Calu3 (cell line): ENCODE results near the gene LRIG3. TPM values are rescaled to one million over a fixed set of nuclear protein-coding genes. Genes with fewer than 3 reads are reported as not detected.
A peak's percentile ranks its signal among the peaks of the same experiment; 100 is the strongest.
"Not testable (repeated sequence)": the region's sequence is repeated elsewhere in the genome, so short reads cannot be mapped to it uniquely, and the experiment has no call there.

Experiments used
- BruUV-seq: library from RNA; stranded (reverse); fragments of 400-500 nt; replicated peaks from 2 replicates; lab custom pipeline; 2021; lab: Mats Ljungman, UMichigan
- CTCF ChIA-PET: fragments of 300-600 bp; sonication (Branson Sonifier 250); formaldehyde crosslinking; loops from one replicate; lab custom pipeline; 2022; ENCODE audit warnings: antibody characterized with exemption; lab: Charles Lee
- DNase-seq: peaks from one replicate; pipeline ENCODE4 v3.0.0; 2022
- H3K27ac Mint-ChIP-seq: one replicate; pipeline ENCODE4 v1.8.0; 2022; ENCODE audit warnings: mixed read lengths; ENCODE audit not compliant: unreplicated experiment
- H3K27me3 Mint-ChIP-seq: one replicate; pipeline ENCODE4 v1.8.0; 2022; ENCODE audit warnings: mixed read lengths; ENCODE audit not compliant: unreplicated experiment
- H3K36me3 Mint-ChIP-seq: one replicate; pipeline ENCODE4 v1.8.0; 2022; ENCODE audit warnings: mild to moderate bottlenecking, moderate library complexity, mixed read lengths; ENCODE audit not compliant: insufficient read depth, unreplicated experiment
- H3K4me1 Mint-ChIP-seq: one replicate; pipeline ENCODE4 v1.8.0; 2022; ENCODE audit warnings: mild to moderate bottlenecking, low read depth, mixed read lengths; ENCODE audit not compliant: unreplicated experiment
- H3K4me3 Mint-ChIP-seq: one replicate; pipeline ENCODE4 v1.8.0; 2022; ENCODE audit warnings: mild to moderate bottlenecking, low read depth, moderate library complexity, mixed read lengths; ENCODE audit not compliant: unreplicated experiment
- H3K9me3 Mint-ChIP-seq: one replicate; pipeline ENCODE4 v1.8.0; 2022; ENCODE audit warnings: low read depth, mixed read lengths; ENCODE audit not compliant: unreplicated experiment
- CTCF ChIP-seq: fragments of 200-600 bp; IDR thresholded peaks from one replicate; pipeline ENCODE4 v1.8.0; 2022; ENCODE audit warnings: antibody characterized with exemption; ENCODE audit not compliant: unreplicated experiment
- intact Hi-C: fragments of 100-400 bp; cut with micrococcal nuclease; formaldehyde crosslinking; loops from one replicate; pipeline ENCODE4 v1.10.0; 2022; ENCODE audit not compliant: unreplicated experiment
- total RNA-seq: library from RNA; stranded (reverse); gene quantifications from 2 replicates; pipeline ENCODE4 v1.2.3, GENCODE V29; 2022

LRIG3 gene
- total RNA-seq, 1 experiment from 2014 or later, result 357 TPM

DNA sequence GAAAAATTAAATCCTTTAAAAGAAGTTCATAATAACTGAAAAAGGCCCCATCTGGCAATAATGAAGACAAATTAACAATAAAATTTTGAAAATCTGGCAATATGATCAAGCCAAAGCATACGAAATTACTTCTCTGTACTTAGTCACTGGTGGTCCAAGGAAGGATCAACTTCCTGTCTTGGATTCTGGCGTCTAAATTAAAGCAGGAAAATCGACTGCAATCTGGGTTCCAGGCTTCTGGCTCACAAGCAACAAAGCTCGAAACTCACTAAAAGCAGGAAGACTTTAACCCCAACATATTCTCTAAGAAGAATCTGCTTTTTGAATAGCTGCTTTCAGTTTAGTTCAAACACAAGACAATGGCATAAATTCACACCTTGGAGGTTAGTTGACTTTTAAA is 49.7 kb downstream of the LRIG3 start:
- Mint-ChIP-seq H3K4me1 (peaks cover 11% of the 10 kb centered on the region), H3K4me3 (no peak overlapping the region), H3K27ac (no peak overlapping the region), H3K27me3 (no peaks in the 10 kb centered on the region), H3K9me3 (no peaks in the 10 kb centered on the region), H3K36me3 (peaks cover 54% of the 10 kb centered on the region)
- BruUV-seq, result no TSS peak
- no peak for DNase-seq
- CTCF ChIA-PET, result no interaction called here
- TF ChIP-seq CTCF, result no peak
- intact Hi-C loops, result no loop called here

GRCh38 chr12:58860788-58861240 is 59.5 kb downstream of the LRIG3 start:
- Mint-ChIP-seq H3K4me3 (no peak overlapping the region), H3K36me3 (peaks cover 13% of the 10 kb centered on the region), H3K9me3 (no peaks in the 10 kb centered on the region), H3K27me3 (no peaks in the 10 kb centered on the region), H3K4me1 (peaks cover 6% of the 10 kb centered on the region), H3K27ac (peak overlapping the region; percentile 47)
- BruUV-seq, result no TSS peak
- no peak for TF ChIP-seq CTCF
- CTCF ChIA-PET, result no interaction called here
- intact Hi-C loops, result no loop called here
- no peak for DNase-seq

DNA sequence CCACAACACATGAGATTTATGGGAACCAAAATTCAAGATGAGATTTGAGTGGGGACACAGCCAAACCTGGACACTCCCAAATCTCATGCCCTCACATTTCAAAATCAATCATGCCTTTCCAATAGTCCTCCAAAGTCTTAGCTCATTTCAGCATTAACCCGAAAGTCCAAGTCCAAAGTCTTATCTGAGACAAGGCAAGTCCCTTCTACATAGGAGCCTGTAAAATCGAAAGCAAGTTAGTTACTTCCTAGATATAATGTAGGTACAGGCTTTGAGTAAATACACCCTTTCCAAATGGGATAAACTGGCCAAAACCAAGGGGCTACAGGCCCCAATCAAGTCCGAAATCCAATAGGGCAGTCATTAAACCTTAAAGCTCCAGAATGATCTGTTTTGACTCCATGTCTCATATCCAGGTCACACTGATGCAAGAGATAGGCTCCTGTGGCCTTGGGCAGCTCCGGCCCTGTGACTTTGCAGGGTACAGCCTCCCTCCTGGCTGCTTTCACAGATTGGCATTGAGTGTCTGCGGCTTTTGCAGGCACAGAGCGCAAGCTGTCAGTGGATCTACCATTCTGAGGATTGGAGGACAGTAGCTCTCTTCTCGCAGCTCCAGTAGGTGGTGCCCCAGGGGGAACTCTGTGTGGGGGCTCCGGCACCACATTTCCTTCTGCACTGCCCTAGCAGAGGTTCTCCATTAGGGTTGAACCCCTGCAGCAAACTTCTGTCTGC is 60.1 kb downstream of the LRIG3 start:
- CTCF ChIA-PET, result no interaction called here

DNA sequence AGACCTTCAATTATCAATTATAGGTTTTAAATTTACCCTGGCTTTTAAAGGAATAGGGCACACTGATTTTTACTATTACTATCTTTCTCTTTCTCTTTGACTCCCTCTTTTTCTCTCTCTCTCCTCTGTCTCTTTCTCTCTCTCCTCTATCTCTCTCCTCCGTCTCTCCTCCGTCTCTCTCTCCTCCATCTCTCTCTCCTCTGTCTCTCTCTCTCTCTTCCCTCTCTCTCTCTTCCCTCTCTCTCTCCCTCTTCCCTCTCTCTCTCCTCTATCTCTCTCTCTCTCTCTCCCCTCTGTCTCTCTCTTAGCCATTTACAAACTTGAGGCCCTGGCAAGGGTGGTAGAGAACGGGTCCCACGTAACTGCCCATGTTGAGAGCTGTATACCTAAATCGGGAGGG is 62.3 kb downstream of the LRIG3 start:
- no peak overlapping the region for H3K4me3 Mint-ChIP-seq
- BruUV-seq, result no TSS peak
- TF ChIP-seq CTCF, result no peak
- H3K27ac Mint-ChIP-seq, result no peak overlapping the region
- H3K36me3 Mint-ChIP-seq, result peaks cover 26% of the 10 kb centered on the region
- no peaks in the 10 kb centered on the region for H3K27me3 Mint-ChIP-seq
- no peak for DNase-seq
- intact Hi-C loops, result no loop called here
- CTCF ChIA-PET, result no interaction called here
- no peaks in the 10 kb centered on the region for H3K9me3 Mint-ChIP-seq
- peaks cover 8% of the 10 kb centered on the region for H3K4me1 Mint-ChIP-seq

More for the DNA sequence above, 60.1 kb downstream of the LRIG3 start:
- DNase-seq, result no peak
- peaks cover 8% of the 10 kb centered on the region for H3K4me1 Mint-ChIP-seq
- H3K4me3 Mint-ChIP-seq, result no peak overlapping the region
- H3K27ac Mint-ChIP-seq, result no peak overlapping the region
- H3K27me3 Mint-ChIP-seq, result no peaks in the 10 kb centered on the region
- intact Hi-C loops, result no loop called here
- no peak for TF ChIP-seq CTCF
- H3K36me3 Mint-ChIP-seq, result peaks cover 13% of the 10 kb centered on the region
- no peaks in the 10 kb centered on the region for H3K9me3 Mint-ChIP-seq
- BruUV-seq, result no TSS peak

DNA sequence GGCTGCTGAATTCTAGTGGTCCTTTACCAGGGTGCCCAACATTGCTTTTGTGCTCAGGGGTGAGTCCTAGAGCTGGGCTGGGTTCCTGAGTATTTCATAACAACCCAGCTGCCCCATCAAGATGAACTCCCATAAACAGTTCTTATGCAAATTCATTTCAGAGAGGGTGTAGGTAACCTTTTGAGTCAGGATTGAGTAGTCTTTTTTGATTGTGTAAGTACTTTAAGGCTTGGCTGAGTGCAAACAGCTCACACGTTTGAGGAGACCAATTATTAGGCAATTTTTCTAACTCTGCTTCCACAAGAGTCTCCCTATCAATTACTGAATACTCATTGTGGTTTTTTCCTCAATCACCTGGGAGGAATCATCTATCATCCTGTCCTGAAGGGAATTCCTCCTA is 63.1 kb downstream of the LRIG3 start:
- intact Hi-C loops, DNase-seq, BruUV-seq, H3K27me3 Mint-ChIP-seq, H3K9me3 Mint-ChIP-seq, H3K27ac Mint-ChIP-seq, CTCF ChIA-PET, H3K4me1 Mint-ChIP-seq, H3K4me3 Mint-ChIP-seq: not testable (repeated sequence)
- H3K36me3 Mint-ChIP-seq, result peaks cover 31% of the 10 kb centered on the region

DNA sequence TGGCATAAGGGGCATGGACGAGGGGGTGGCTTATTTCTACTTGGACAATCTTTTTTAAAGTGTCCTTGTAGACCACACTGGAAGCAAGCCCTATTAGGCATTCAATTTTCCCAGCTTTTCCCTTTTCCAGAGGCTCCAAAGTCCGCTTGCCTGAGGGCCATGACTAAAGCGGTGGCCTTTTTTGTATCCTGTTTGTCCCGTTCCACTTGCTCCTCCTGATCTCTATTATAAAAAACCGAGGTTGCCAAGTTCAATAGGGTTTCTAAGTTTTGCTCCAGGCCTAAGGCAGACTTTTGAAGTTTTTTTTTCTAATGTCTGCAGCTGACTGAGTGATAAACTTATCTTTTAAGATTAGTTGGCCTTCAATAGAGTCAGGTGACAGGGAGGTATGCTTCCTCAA is 64.7 kb downstream of the LRIG3 start:
- BruUV-seq, H3K4me1 Mint-ChIP-seq, H3K4me3 Mint-ChIP-seq: not testable (repeated sequence)

More for the DNA sequence above, 64.7 kb downstream of the LRIG3 start:
- CTCF ChIA-PET, result interaction anchor here (0.6 kb wide), 1 partner anchor 149 kb away, joined by 3 read pairs; no protein-coding TSS in a partner anchor
- H3K27me3 Mint-ChIP-seq, H3K27ac Mint-ChIP-seq, intact Hi-C loops, H3K9me3 Mint-ChIP-seq, DNase-seq: not testable (repeated sequence)
- peaks cover 42% of the 10 kb centered on the region for H3K36me3 Mint-ChIP-seq
